Gastrocnemius medialis (tissue), 4 donors: ENCODE measurements around the gene NFAT5. TPM values are rescaled to one million over a fixed set of nuclear protein-coding genes. Genes with fewer than 3 reads are reported as not detected.

ENCODE experiments used
- ATAC-seq, 2 donors: fragments of 150-250 bp; one replicate each; pipeline ENCODE4 v1.9.1; 2016
- DNase-seq, 2 donors: peaks; one replicate each; pipeline ENCODE4 v3.0.0-alpha.2; 2019
- H3K27ac ChIP-seq, 4 donors: fragments of 200-600 bp; sonication (generic); 1 replicate in 1 of 4; 2 replicates in 3 of 4; pipeline ENCODE4 v1.5.1; 2016 to 2018; ENCODE audit warnings: mild to moderate bottlenecking in 2 of 4, moderate library complexity in 1 of 4
- H3K27me3 ChIP-seq, 3 donors: fragments of 200-600 bp; sonication (generic) in 2 of 3; 1 replicate in 1 of 3; 2 replicates in 2 of 3; pipeline versions ENCODE4 v1.5.1 to v1.6.0; 2016 to 2019; ENCODE audit warnings: mild to moderate bottlenecking in 1 of 3, moderate library complexity in 1 of 3
- H3K36me3 ChIP-seq, 2 donors: fragments of 200-600 bp; sonication (generic) in 1 of 2; one replicate each; pipeline ENCODE4 v1.5.1; 2017 to 2018
- H3K4me1 ChIP-seq, 2 donors: fragments of 200-600 bp; sonication (generic) in 1 of 2; one replicate each; pipeline ENCODE4 v1.5.1; 2016 to 2017; ENCODE audit warnings: mild to moderate bottlenecking in 2 of 2
- H3K4me3 ChIP-seq, 4 donors: fragments of 200-600 bp; sonication (generic) in 3 of 4; 1 replicate in 1 of 4; 2 replicates in 3 of 4; pipeline ENCODE4 v1.5.1; 2016 to 2019; ENCODE audit warnings: mild to moderate bottlenecking in 2 of 4
- H3K9me3 ChIP-seq, 3 donors: fragments of 200-600 bp; sonication (generic) in 2 of 3; 1 replicate in 1 of 3; 2 replicates in 2 of 3; pipeline ENCODE4 v1.5.1; 2016 to 2019
- POLR2A ChIP-seq, 2 donors: fragments of 450-650 bp; IDR thresholded peaks; one replicate each; pipeline ENCODE4 v1.6.1; 2017; ENCODE audit warnings: antibody characterized with exemption in 2 of 2, mild to moderate bottlenecking in 2 of 2, moderate library complexity in 2 of 2
- in situ Hi-C, 4 donors: fragments of 200-750 bp; cut with MboI; loops; one replicate each; pipeline versions ENCODE4 v1.15.0 to v1.8.0; 2017; ENCODE audit warnings: low sequenced_read_pairs in 4 of 4
- intact Hi-C: fragments of 100-400 bp; cut with DNase I; formaldehyde crosslinking; loops from one replicate; pipeline ENCODE4 v1.15.1; 2023; ENCODE audit warnings: low total_unique reads
- total RNA-seq, 4 donors: library from RNA; depleted of rRNA; stranded (reverse); fragments of >200 nt; gene quantifications; one replicate each; pipeline versions ENCODE4 v1.1.0 to v1.2.3, GENCODE V29; 2016
- TF ChIP-seq, protein P1 (sequence below), 5 experiments: fragments of 450-650 bp in 3 of 5; fragments of 200-600 bp in 2 of 5; sonication (generic) in 2 of 5; IDR thresholded peaks in 4 of 5; conservative IDR thresholded peaks in 1 of 5; 1 replicate in 4 of 5; 2 replicates in 1 of 5; pipeline ENCODE4 v1.5.1; 2016 to 2019; ENCODE audit warnings: antibody characterized with exemption in 5 of 5, mild to moderate bottlenecking in 3 of 5, moderate library complexity in 3 of 5

The NFAT5 gene
- total RNA-seq, 4 donors from 2014 or later = 14.4 to 34.2 (median 18.4) TPM

- peaks cover 7 to 8% of the 10 kb centered on the region in 2 donors for H3K4me1 ChIP-seq
- DNase-seq (no peak), ATAC-seq (no peak)
- no peaks in the 10 kb centered on the region for H3K36me3 ChIP-seq
- TF ChIP-seq, protein P1, sequence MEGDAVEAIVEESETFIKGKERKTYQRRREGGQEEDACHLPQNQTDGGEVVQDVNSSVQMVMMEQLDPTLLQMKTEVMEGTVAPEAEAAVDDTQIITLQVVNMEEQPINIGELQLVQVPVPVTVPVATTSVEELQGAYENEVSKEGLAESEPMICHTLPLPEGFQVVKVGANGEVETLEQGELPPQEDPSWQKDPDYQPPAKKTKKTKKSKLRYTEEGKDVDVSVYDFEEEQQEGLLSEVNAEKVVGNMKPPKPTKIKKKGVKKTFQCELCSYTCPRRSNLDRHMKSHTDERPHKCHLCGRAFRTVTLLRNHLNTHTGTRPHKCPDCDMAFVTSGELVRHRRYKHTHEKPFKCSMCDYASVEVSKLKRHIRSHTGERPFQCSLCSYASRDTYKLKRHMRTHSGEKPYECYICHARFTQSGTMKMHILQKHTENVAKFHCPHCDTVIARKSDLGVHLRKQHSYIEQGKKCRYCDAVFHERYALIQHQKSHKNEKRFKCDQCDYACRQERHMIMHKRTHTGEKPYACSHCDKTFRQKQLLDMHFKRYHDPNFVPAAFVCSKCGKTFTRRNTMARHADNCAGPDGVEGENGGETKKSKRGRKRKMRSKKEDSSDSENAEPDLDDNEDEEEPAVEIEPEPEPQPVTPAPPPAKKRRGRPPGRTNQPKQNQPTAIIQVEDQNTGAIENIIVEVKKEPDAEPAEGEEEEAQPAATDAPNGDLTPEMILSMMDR (IDR thresholded peaks at IDR 0.05 in 4 of 5, conservative IDR thresholded peaks at IDR 0.05 in 1 of 5) = no peak
- no peak for TF ChIP-seq POLR2A (IDR thresholded peaks at IDR 0.05)
- intact Hi-C loops = no loop called here
- no peaks in the 10 kb centered on the region for H3K27me3 ChIP-seq
- H3K4me3 ChIP-seq = no peak overlapping the region
- H3K27ac ChIP-seq = no peak overlapping the region
- in situ Hi-C loops = no loop called here
- no peaks in the 10 kb centered on the region for H3K9me3 ChIP-seq
Observed at GRCh38 chr16:69532641-69533455, 32.9 kb upstream of the NFAT5 start.

DNA sequence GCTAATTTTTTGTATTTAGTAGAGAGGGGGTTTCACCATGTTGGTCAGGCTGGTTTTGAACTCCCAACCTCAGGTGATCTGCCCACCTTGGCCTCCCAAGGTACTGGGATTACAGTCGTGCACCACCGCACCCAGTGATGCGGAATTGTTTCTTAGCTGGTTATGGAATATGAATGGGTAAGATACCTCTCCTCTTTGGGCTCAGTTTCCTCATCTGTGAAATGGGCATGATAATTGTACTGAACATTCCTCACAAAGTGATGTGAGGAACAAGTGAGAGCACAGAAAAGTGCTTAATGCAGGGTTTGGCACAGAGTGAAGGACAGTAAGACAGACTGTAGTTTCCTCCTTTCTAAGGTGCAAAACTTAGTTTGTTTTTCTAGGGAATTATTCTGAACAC, 31.0 kb upstream of the NFAT5 start:
- in situ Hi-C loops = no loop called here
- intact Hi-C loops = no loop called here
- Histone ChIP-seq H3K4me1 (peaks cover 7 to 8% of the 10 kb centered on the region in 2 donors), H3K27ac (no peak overlapping the region), H3K4me3 (no peak overlapping the region), H3K36me3 (no peaks in the 10 kb centered on the region), H3K9me3 (no peaks in the 10 kb centered on the region), H3K27me3 (no peaks in the 10 kb centered on the region)
- DNase-seq = no peak
- ATAC-seq = no peak
- TF ChIP-seq, protein P1 (IDR thresholded peaks at IDR 0.05 in 4 of 5, conservative IDR thresholded peaks at IDR 0.05 in 1 of 5) = no peak
- no peak for TF ChIP-seq POLR2A (IDR thresholded peaks at IDR 0.05)

GRCh38 chr16:69535123-69536050, 30.4 kb upstream of the NFAT5 start:
- no peaks in the 10 kb centered on the region for H3K27me3 ChIP-seq
- TF ChIP-seq POLR2A (IDR thresholded peaks at IDR 0.05) = no peak
- TF ChIP-seq, protein P1 (IDR thresholded peaks at IDR 0.05 in 4 of 5, conservative IDR thresholded peaks at IDR 0.05 in 1 of 5) = no peak
- in situ Hi-C loops = no loop called here
- intact Hi-C loops = no loop called here
- peaks cover 7% of the 10 kb centered on the region in 2 donors for H3K4me1 ChIP-seq
- no peaks in the 10 kb centered on the region for H3K36me3 ChIP-seq
- DNase-seq = no peak
- H3K27ac ChIP-seq = no peak overlapping the region
- no peak overlapping the region for H3K4me3 ChIP-seq
- no peaks in the 10 kb centered on the region for H3K9me3 ChIP-seq
- no peak for ATAC-seq

GRCh38 chr16:69537706-69538080, 28.1 kb upstream of the NFAT5 start:
- no peaks in the 10 kb centered on the region for H3K9me3 ChIP-seq
- ATAC-seq = no peak
- H3K36me3 ChIP-seq = no peaks in the 10 kb centered on the region
- no peak overlapping the region for H3K27ac ChIP-seq
- no peak overlapping the region for H3K4me3 ChIP-seq
- H3K4me1 ChIP-seq = no peaks in the 10 kb centered on the region
- no peak for DNase-seq
- intact Hi-C loops = no loop called here
- TF ChIP-seq POLR2A (IDR thresholded peaks at IDR 0.05) = no peak
- TF ChIP-seq, protein P1 (IDR thresholded peaks at IDR 0.05 in 4 of 5, conservative IDR thresholded peaks at IDR 0.05 in 1 of 5) = no peak
- no peaks in the 10 kb centered on the region for H3K27me3 ChIP-seq
- in situ Hi-C loops = no loop called here
